H1 (cell line): ENCODE data around the gene KRTCAP2. TPM values are rescaled to one million over a fixed set of nuclear protein-coding genes. Genes with fewer than 3 reads are reported as not detected.

Experiments
- CTCF ChIA-PET: fragments of 300-600 bp; sonication (Branson Sonifier 250); formaldehyde crosslinking; loops from one replicate; lab custom pipeline; 2021; ENCODE audit not compliant: partially characterized antibody; lab: Charles Lee
- POLR2A ChIA-PET: fragments of 300-600 bp; sonication (Branson Sonifier 250); formaldehyde crosslinking; loops from one replicate; lab custom pipeline; 2021; ENCODE audit warnings: inconsistent platforms; ENCODE audit not compliant: partially characterized antibody; lab: Charles Lee
- DNase-seq, 2 experiments: peaks; one replicate each; pipeline versions ENCODE4 v3.0.0 to v3.0.0-alpha.2; 2010 to 2022; ENCODE audit warnings: low spot score in 2 of 2, low read depth in 1 of 2, mixed read lengths in 1 of 2
- FAIRE-seq: peaks from 2 replicates; lab custom pipeline; 2011; peaks lifted over from hg19 to GRCh38; lab: Jason Lieb, UNC
- H2AFZ ChIP-seq: 2 replicates; pipeline ENCODE4 v1.8.1; 2012; ENCODE audit warnings: low read length, inconsistent platforms
- H2AK5ac ChIP-seq: 2 replicates; pipeline ENCODE4 v1.6.1; 2013; ENCODE audit warnings: low read depth, low read length
- H2BK120ac ChIP-seq: replicated peaks from 2 replicates; pipeline ENCODE3; 2013; ENCODE audit warnings: low read depth, low read length, inconsistent platforms
- H2BK12ac ChIP-seq: 2 replicates; pipeline ENCODE4 v1.6.1; 2013; ENCODE audit warnings: low read depth, low read length
- H2BK15ac ChIP-seq: 2 replicates; pipeline ENCODE4 v1.6.1; 2013; ENCODE audit warnings: low read length
- H2BK20ac ChIP-seq: 2 replicates; pipeline ENCODE4 v1.6.1; 2013; ENCODE audit warnings: low read length
- H2BK5ac ChIP-seq: 2 replicates; pipeline ENCODE4 v1.6.1; 2013; ENCODE audit warnings: low read depth, low read length
- H3K14ac ChIP-seq: 2 replicates; pipeline ENCODE4 v1.6.1; 2013; ENCODE audit warnings: inconsistent platforms; ENCODE audit not compliant: insufficient read length
- H3K18ac ChIP-seq: 2 replicates; pipeline ENCODE4 v1.6.1; 2013; ENCODE audit warnings: low read length; ENCODE audit errors: extremely low read depth
- H3K23ac ChIP-seq: 2 replicates; pipeline ENCODE4 v1.6.1; 2013; ENCODE audit warnings: inconsistent platforms; ENCODE audit not compliant: insufficient read length
- H3K23me2 ChIP-seq: 2 replicates; pipeline ENCODE4 v1.6.1; 2013; ENCODE audit warnings: low read depth, low read length
- H3K27ac ChIP-seq: 2 replicates; pipeline ENCODE4 v1.6.1; 2011; ENCODE audit warnings: low read depth, low read length, inconsistent platforms
- H3K27me3 ChIP-seq, 4 experiments: replicated peaks in 1 of 4; 1 replicate in 1 of 4; 2 replicates in 3 of 4; pipeline versions ENCODE4 v1.6.1 to v1.8.1; 2011 to 2013; ENCODE audit warnings: low read length in 3 of 4, mild to moderate bottlenecking in 3 of 4, inconsistent platforms in 2 of 4, mixed read lengths in 2 of 4, moderate library complexity in 1 of 4; ENCODE audit not compliant: control insufficient read depth in 3 of 4, insufficient read depth in 3 of 4; ENCODE audit errors: extremely low read depth in 1 of 4
- H3K36me3 ChIP-seq, 4 experiments: 2 replicates each; pipeline versions ENCODE4 v1.6.1 to v1.8.1; 2011 to 2013; ENCODE audit warnings: mild to moderate bottlenecking in 4 of 4, low read length in 3 of 4, moderate library complexity in 2 of 4, control low read depth in 1 of 4, inconsistent platforms in 1 of 4; ENCODE audit not compliant: insufficient read depth in 4 of 4, control insufficient read depth in 2 of 4
- H3K4ac ChIP-seq: replicated peaks from 2 replicates; pipeline ENCODE3; 2013; ENCODE audit warnings: low read length, low read depth, mixed read lengths, inconsistent platforms; ENCODE audit not compliant: insufficient read length
- H3K4me1 ChIP-seq, 4 experiments: replicated peaks in 1 of 4; 1 replicate in 1 of 4; 2 replicates in 3 of 4; pipeline versions ENCODE4 v1.6.1 to v1.8.1; 2011 to 2013; ENCODE audit warnings: low read length in 3 of 4, inconsistent platforms in 2 of 4, mixed read lengths in 1 of 4; ENCODE audit not compliant: insufficient read depth in 4 of 4, control insufficient read depth in 3 of 4
- H3K4me2 ChIP-seq, 2 experiments: 2 replicates each; pipeline versions ENCODE4 v1.6.1 to v1.8.1; 2011 to 2013; ENCODE audit warnings: low read depth in 2 of 2, low read length in 2 of 2, control low read depth in 1 of 2, inconsistent platforms in 1 of 2, mild to moderate bottlenecking in 1 of 2; ENCODE audit not compliant: insufficient read depth in 1 of 2
- H3K4me3 ChIP-seq, 4 experiments: fragments of 200-600, 300-600 bp in 1 of 4; sonication (generic), shearing (Covaris generic), sonication (Bioruptor Twin) in 1 of 4; 2 replicates each; pipeline versions ENCODE4 v1.5.1 to v1.8.1; 2011 to 2016; ENCODE audit warnings: low read length in 4 of 4, low read depth in 3 of 4, control low read depth in 2 of 4, inconsistent platforms in 2 of 4, mild to moderate bottlenecking in 2 of 4, mixed read lengths in 1 of 4, moderate library complexity in 1 of 4; ENCODE audit not compliant: insufficient read depth in 2 of 4; ENCODE audit errors: extremely low read depth in 1 of 4
- H3K56ac ChIP-seq: replicated peaks from 2 replicates; pipeline ENCODE3; 2013; ENCODE audit warnings: low read depth, mild to moderate bottlenecking, mixed read lengths, low read length, inconsistent platforms; ENCODE audit not compliant: insufficient read length
- H3K79me1 ChIP-seq: 2 replicates; pipeline ENCODE4 v1.6.1; 2013; ENCODE audit warnings: low read depth, low read length, control low read depth
- H3K79me2 ChIP-seq, 2 experiments: 2 replicates each; pipeline versions ENCODE4 v1.6.1 to v1.8.1; 2012 to 2013; ENCODE audit warnings: low read length in 2 of 2, mild to moderate bottlenecking in 2 of 2, inconsistent platforms in 1 of 2; ENCODE audit not compliant: insufficient read depth in 2 of 2, control insufficient read depth in 1 of 2
- H3K9ac ChIP-seq, 4 experiments: replicated peaks in 1 of 4; 1 replicate in 1 of 4; 2 replicates in 3 of 4; pipeline versions ENCODE4 v1.6.1 to v1.8.1; 2011 to 2013; ENCODE audit warnings: low read depth in 3 of 4, low read length in 3 of 4, control low read depth in 2 of 4, mild to moderate bottlenecking in 2 of 4, moderate library complexity in 2 of 4, inconsistent platforms in 1 of 4; ENCODE audit errors: extremely low read depth in 1 of 4
- H3K9me3 ChIP-seq, 2 experiments: 2 replicates each; pipeline versions ENCODE4 v1.6.1 to v1.8.1; 2012 to 2013; ENCODE audit warnings: mild to moderate bottlenecking in 2 of 2, moderate library complexity in 2 of 2, control low read depth in 1 of 2, inconsistent platforms in 1 of 2, low read depth in 1 of 2, low read length in 1 of 2, mixed read lengths in 1 of 2; ENCODE audit not compliant: insufficient read depth in 2 of 2
- H4K20me1 ChIP-seq, 2 experiments: replicated peaks in 1 of 2; 2 replicates each; pipeline versions ENCODE3 to v1.8.1; 2011 to 2013; ENCODE audit warnings: inconsistent platforms in 2 of 2, low read length in 2 of 2, mild to moderate bottlenecking in 1 of 2; ENCODE audit not compliant: insufficient read depth in 2 of 2, control insufficient read depth in 1 of 2
- H4K5ac ChIP-seq: 2 replicates; pipeline ENCODE4 v1.6.1; 2013; ENCODE audit warnings: low read length, low read depth, mixed read lengths, inconsistent platforms; ENCODE audit not compliant: insufficient read length
- H4K8ac ChIP-seq: 2 replicates; pipeline ENCODE4 v1.8.0; 2013; ENCODE audit warnings: mild to moderate bottlenecking, moderate library complexity, low read length, inconsistent platforms; ENCODE audit not compliant: insufficient read depth; ENCODE audit errors: extremely low read depth
- H4K91ac ChIP-seq: replicated peaks from 2 replicates; pipeline ENCODE3; 2013; ENCODE audit warnings: low read length, mixed read lengths, inconsistent platforms; ENCODE audit not compliant: insufficient read length
- ATF2 ChIP-seq: IDR thresholded peaks from 2 replicates; pipeline ENCODE4 v1.6.1; 2012; ENCODE audit warnings: low read length, inconsistent platforms
- BACH1 ChIP-seq: IDR thresholded peaks from 2 replicates; pipeline ENCODE4 v1.6.1; 2012; ENCODE audit warnings: low read length, improper control_type of control experiment
- CBX5 ChIP-seq: fragments of 300-800, 300-1000 bp; sonication (generic); IDR thresholded peaks from 2 replicates; pipeline ENCODE4 v1.7.1; 2016; ENCODE audit warnings: antibody characterized with exemption, low read length, low read depth
- CTBP2 ChIP-seq: IDR thresholded peaks from 2 replicates; pipeline ENCODE4 v1.7.0; 2011; ENCODE audit warnings: borderline replicate concordance, mild to moderate bottlenecking, moderate library complexity, mixed read lengths, low read length; ENCODE audit not compliant: insufficient read depth, insufficient read length
- FOSL1 ChIP-seq: IDR thresholded peaks from 2 replicates; pipeline ENCODE4 v1.6.1; 2011; ENCODE audit warnings: mild to moderate bottlenecking, low read depth, low read length, moderate library complexity; ENCODE audit not compliant: insufficient read depth
- GTF2F1 ChIP-seq: IDR thresholded peaks from 2 replicates; pipeline ENCODE4 v1.6.1; 2012; ENCODE audit warnings: low read depth, low read length, improper control_type of control experiment, borderline replicate concordance
- JUND ChIP-seq: IDR thresholded peaks from 2 replicates; pipeline ENCODE4 v1.6.1; 2011; ENCODE audit warnings: mild to moderate bottlenecking, improper control_type of control experiment, low read length
- POLR2A ChIP-seq, 2 experiments: IDR thresholded peaks; 1 replicate in 1 of 2; 2 replicates in 1 of 2; pipeline ENCODE4 v1.6.1; 2011; ENCODE audit warnings: low read depth in 2 of 2, low read length in 2 of 2, mild to moderate bottlenecking in 2 of 2; ENCODE audit errors: control extremely low read depth in 1 of 2
- POU5F1 ChIP-seq: IDR thresholded peaks from 2 replicates; pipeline ENCODE4 v1.6.1; 2011; ENCODE audit warnings: low read depth, mild to moderate bottlenecking, low read length, moderate library complexity
- SIN3A ChIP-seq, 2 experiments: IDR thresholded peaks in 1 of 2; conservative IDR thresholded peaks in 1 of 2; 2 replicates each; pipeline ENCODE4 v1.6.1; 2011 to 2012; ENCODE audit warnings: low read length in 2 of 2, improper control_type of control experiment in 1 of 2, low read depth in 1 of 2, mild to moderate bottlenecking in 1 of 2
- SRF ChIP-seq: IDR thresholded peaks from 2 replicates; pipeline ENCODE4 v1.6.1; 2011; ENCODE audit warnings: mild to moderate bottlenecking, low read depth, low read length, moderate library complexity
- SUZ12 ChIP-seq: fragments of 200-600 bp; sonication (generic); IDR thresholded peaks from 2 replicates; pipeline ENCODE4 v1.6.1; 2012; ENCODE audit warnings: mild to moderate bottlenecking, inconsistent platforms, low read length, moderate library complexity, mixed read lengths
- whole genome bisulfite sequencing, 2 experiments: shearing (Covaris generic) in 1 of 2; methylation state at CpG; one replicate each; pipeline versions ENCODE4 v1.1.6 to v1.1.7; 2013 to 2015; ENCODE audit warnings: low lambda C conversion rate in 2 of 2, mixed read lengths in 2 of 2, inconsistent platforms in 1 of 2, low coverage in 1 of 2, missing lambda C conversion rate in 1 of 2; ENCODE audit not compliant: insufficient replicate concordance in 2 of 2, insufficient coverage in 1 of 2, insufficient read length in 1 of 2; ENCODE audit errors: extremely low coverage in 1 of 2, missing lambda C conversion rate in 1 of 2; 5-methylcytosine and 5-hydroxymethylcytosine counted together
- polyA plus RNA-seq, 7 experiments: library from polyadenylated mRNA; depleted of rRNA in 3 of 7; stranded (reverse) in 5 of 7; unstranded in 2 of 7; fragments of >200 nt in 5 of 7; fragments of 200-250 nt in 2 of 7; gene quantifications; 1 replicate in 5 of 7; 2 replicates in 1 of 7; 4 replicates in 1 of 7; pipeline versions ENCODE4 v1.2.1 to v1.2.3, GENCODE V29; 2011 to 2013; ENCODE audit warnings: missing spikeins in 2 of 7, mixed read lengths in 2 of 7
- total RNA-seq: library from RNA; stranded (reverse); fragmentation: NEBNext Ultra II Directional; extraction: Animal tissue kit (Norgen Biotek cat#: 25700); gene quantifications from 2 replicates; pipeline ENCODE4 v1.2.1, GENCODE V29; 2021

KRTCAP2 gene
- total and polyA plus RNA-seq, 2 of the 8 experiments (the other 6 are each of a cell fraction or from before 2014, with no cell fraction given), result 146 to 317 TPM

DNA sequence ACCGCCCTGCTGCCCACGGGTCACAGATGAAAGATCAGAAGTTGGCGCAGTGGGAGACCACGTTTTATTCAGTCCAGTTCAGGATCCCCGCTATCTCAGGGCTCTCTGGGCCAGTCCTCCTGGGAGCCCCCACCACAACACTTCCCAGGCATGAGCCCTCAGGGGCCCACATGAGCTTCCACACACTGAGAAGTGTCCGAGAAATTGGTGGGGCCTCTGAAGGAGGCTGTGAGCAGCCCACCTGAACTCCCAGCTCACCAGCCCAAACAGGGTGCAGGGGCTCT is 12.6 kb upstream of the KRTCAP2 start:
- peak overlapping the region; percentile 44 for H3K18ac ChIP-seq
- H3K23ac ChIP-seq, result no peak overlapping the region
- H2AFZ ChIP-seq, result no peak overlapping the region
- H4K8ac ChIP-seq, result no peak overlapping the region
- H2BK15ac ChIP-seq, result no peak overlapping the region
- H3K4me2 ChIP-seq, result 0 out of 4 replicates have a peak overlapping the region, but pooled peaks of 1 of the 2 experiments have one; percentile 54
- peaks cover 4 to 20% (median 11%) of the 10 kb centered on the region in 4 experiments for H3K4me1 ChIP-seq
- no peak overlapping the region for H2BK120ac ChIP-seq
- H2AK5ac ChIP-seq, result 0 out of 2 replicates have a peak overlapping the region, but pooled peaks have one; percentile 24
- peak overlapping the region; percentile 52; the same call in 1 of the 2 replicates for H2BK5ac ChIP-seq
- no peak overlapping the region for H3K4ac ChIP-seq
- WGBS, 2 experiments, result 76% methylated on average over 6 of the region's 6 CpGs; no CpG with 5 or more reads in 1 of the 2 experiments
- no peak overlapping the region for H4K91ac ChIP-seq
- CTCF ChIA-PET, result interaction anchor here (1.1 to 6.1 kb wide), 7 partner anchors 8 to 41 kb away, joined by 3 to 38 read pairs (median 5); partner anchors contain the start of gene KRTCAP2
- DNase-seq (no peak), FAIRE-seq (no peak)
- no peak overlapping the region; the same call in 1 of the 2 replicates for H3K27ac ChIP-seq
- H2BK12ac ChIP-seq, result peak overlapping the region; percentile 39; the same call in 1 of the 2 replicates
- no peaks in the 10 kb centered on the region for H3K9me3 ChIP-seq
- POLR2A ChIA-PET, result interaction anchor here (1.0 to 20.5 kb wide), 6 partner anchors 8 to 123 kb away, joined by 3 to 512 read pairs (median 8); partner anchors contain the start of genes KRTCAP2, MTX1, THBS3 and TRIM46
- H3K27me3 ChIP-seq, result no peaks in the 10 kb centered on the region
- no peaks in the 10 kb centered on the region for H4K20me1 ChIP-seq
- H3K79me1 ChIP-seq, result no peaks in the 10 kb centered on the region
- peaks cover 0 to 12% (median 6%) of the 10 kb centered on the region in 4 experiments; a peak in 5 of 8 replicates for H3K36me3 ChIP-seq
- no peaks in the 10 kb centered on the region; the same call in 1 of the 2 replicates for H3K23me2 ChIP-seq
- H3K14ac ChIP-seq, result no peak overlapping the region
- peak overlapping the region; percentile 6; the same call in 1 of the 2 replicates for H2BK20ac ChIP-seq
- H3K56ac ChIP-seq, result no peak overlapping the region
- H3K79me2 ChIP-seq, result no peaks in the 10 kb centered on the region
- H3K9ac ChIP-seq, result no peak overlapping the region
- H3K4me3 ChIP-seq, result no peak overlapping the region
- H4K5ac ChIP-seq, result no peak overlapping the region
- TF ChIP-seq POLR2A (IDR thresholded peaks at IDR 0.05; ENCODE audit: control extremely low read depth in 1 of 2, low read depth in 2 of 2, low read length in 2 of 2) (no peak), SRF (no peak), SIN3A (conservative IDR thresholded peaks at IDR 0.05 in 1 of 2, IDR thresholded peaks at IDR 0.05 in 1 of 2; ENCODE audit: low read depth in 1 of 2, low read length in 2 of 2) (no peak), BACH1 (no peak), ATF2 (no peak), GTF2F1 (no peak), FOSL1 (no peak), SUZ12 (no peak), CTBP2 (no peak), CBX5 (no peak), JUND (no peak), POU5F1 (no peak)
